ENCODE results near the gene LCNL1.

Gene LCNL1

DNA sequence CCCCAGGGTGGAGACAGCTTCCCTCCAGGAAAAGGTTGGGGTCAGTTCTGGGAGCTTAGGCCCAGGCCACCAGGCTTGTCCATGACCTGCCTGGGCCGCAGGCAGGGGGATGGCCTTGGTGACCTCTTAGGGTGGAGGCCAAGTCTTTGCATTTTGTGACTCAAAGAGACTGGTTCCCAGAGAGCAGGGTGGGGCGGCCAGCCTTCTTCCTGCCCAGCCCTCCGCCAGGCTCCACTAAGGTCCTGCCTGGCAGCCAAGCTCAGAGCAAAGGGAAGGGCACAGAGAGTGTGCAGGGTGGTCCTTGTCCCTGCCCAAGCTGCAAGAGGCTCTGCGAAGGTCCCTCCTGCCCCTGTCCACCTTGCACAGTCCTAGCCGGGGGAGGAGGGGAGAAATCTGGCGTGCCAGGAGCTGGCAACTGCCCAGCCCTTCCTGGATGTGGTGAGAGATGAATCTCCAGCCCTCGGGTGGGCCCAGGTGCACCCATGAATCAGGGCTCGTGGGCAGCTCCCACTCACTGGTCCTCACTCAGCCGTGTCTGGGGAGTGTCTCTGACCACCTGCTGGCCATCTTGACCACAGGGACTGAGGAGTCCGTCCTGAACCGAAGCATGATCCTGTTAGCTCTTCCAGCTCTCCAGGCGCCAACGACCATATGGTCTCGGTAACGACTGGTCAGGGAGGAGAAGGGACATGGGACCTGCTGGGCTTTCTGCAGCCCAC, 7.8 kb upstream of the LCNL1 start:
- Histone ChIP-seq H2AFZ (ENCODE audit: low read length) (no peak overlapping the region), H3K4me3 (ENCODE audit: low read length, poor library complexity, severe bottlenecking) (no peak overlapping the region), H3K27me3 (ENCODE audit: insufficient read depth, low read length, poor library complexity, severe bottlenecking) (no peaks in the 10 kb centered on the region), H3K4me1 (ENCODE audit: insufficient read depth, low read length, poor library complexity, severe bottlenecking) (peaks cover 5% of the 10 kb centered on the region), H3K9me2 (replicated peaks; ENCODE audit: low read depth, low read length) (no peaks in the 10 kb centered on the region), H3K4me2 (ENCODE audit: low read depth, low read length, poor library complexity, severe bottlenecking) (no peak overlapping the region), H3K79me2 (ENCODE audit: insufficient read depth, low read length) (no peaks in the 10 kb centered on the region), H3K36me3 (ENCODE audit: insufficient read depth, low read length) (no peaks in the 10 kb centered on the region), H3K9me3 (ENCODE audit: insufficient read depth, low read depth, low read length) (no peaks in the 10 kb centered on the region), H3F3A (ENCODE audit: low read depth) (no peaks in the 10 kb centered on the region), H4K20me1 (ENCODE audit: insufficient read depth, low read length, poor library complexity, severe bottlenecking) (no peaks in the 10 kb centered on the region), H3K9ac (ENCODE audit: low read depth, low read length, poor library complexity, severe bottlenecking) (no peak overlapping the region)
- TF ChIP-seq, protein P1, sequence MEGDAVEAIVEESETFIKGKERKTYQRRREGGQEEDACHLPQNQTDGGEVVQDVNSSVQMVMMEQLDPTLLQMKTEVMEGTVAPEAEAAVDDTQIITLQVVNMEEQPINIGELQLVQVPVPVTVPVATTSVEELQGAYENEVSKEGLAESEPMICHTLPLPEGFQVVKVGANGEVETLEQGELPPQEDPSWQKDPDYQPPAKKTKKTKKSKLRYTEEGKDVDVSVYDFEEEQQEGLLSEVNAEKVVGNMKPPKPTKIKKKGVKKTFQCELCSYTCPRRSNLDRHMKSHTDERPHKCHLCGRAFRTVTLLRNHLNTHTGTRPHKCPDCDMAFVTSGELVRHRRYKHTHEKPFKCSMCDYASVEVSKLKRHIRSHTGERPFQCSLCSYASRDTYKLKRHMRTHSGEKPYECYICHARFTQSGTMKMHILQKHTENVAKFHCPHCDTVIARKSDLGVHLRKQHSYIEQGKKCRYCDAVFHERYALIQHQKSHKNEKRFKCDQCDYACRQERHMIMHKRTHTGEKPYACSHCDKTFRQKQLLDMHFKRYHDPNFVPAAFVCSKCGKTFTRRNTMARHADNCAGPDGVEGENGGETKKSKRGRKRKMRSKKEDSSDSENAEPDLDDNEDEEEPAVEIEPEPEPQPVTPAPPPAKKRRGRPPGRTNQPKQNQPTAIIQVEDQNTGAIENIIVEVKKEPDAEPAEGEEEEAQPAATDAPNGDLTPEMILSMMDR (conservative IDR thresholded peaks at IDR 0.05; ENCODE audit: low read length), result no peak
- no peak for TF ChIP-seq EZH2phosphoT487 (IDR thresholded peaks at IDR 0.05; ENCODE audit: borderline replicate concordance)

DNA sequence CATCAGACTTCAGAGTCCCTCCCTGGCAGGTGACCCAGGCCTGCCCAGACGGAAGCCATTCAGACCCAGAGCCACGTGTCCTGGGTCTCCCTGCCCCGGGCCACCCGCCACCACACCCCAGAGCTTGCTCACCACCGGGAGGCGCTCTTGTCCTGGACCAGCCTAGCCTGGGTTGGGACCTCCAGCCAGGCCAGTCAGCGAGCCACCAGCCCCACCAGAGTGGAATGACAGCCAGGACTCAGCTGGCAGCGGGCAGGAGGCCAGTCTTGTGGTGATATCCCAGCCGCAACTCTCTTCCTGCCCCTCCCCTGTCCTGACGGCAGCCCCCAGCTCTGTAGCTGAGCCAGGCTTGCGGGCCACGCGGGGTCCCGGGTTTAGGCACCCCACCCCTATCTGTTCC, 7.1 kb upstream of the LCNL1 start:
- H3K9me2 ChIP-seq (replicated peaks; ENCODE audit: low read depth, low read length), result no peaks in the 10 kb centered on the region
- H4K20me1 ChIP-seq (ENCODE audit: insufficient read depth, low read length, poor library complexity, severe bottlenecking), result no peaks in the 10 kb centered on the region
- no peaks in the 10 kb centered on the region for H3F3A ChIP-seq (ENCODE audit: low read depth)
- H3K9ac ChIP-seq (ENCODE audit: low read depth, low read length, poor library complexity, severe bottlenecking), result no peak overlapping the region
- H3K4me3 ChIP-seq (ENCODE audit: low read length, poor library complexity, severe bottlenecking), result no peak overlapping the region
- H3K9me3 ChIP-seq (ENCODE audit: insufficient read depth, low read depth, low read length), result no peaks in the 10 kb centered on the region
- H3K36me3 ChIP-seq (ENCODE audit: insufficient read depth, low read length), result no peaks in the 10 kb centered on the region
- H2AFZ ChIP-seq (ENCODE audit: low read length), result no peak overlapping the region
- no peaks in the 10 kb centered on the region for H3K27me3 ChIP-seq (ENCODE audit: insufficient read depth, low read length, poor library complexity, severe bottlenecking)
- peaks cover 5% of the 10 kb centered on the region for H3K4me1 ChIP-seq (ENCODE audit: insufficient read depth, low read length, poor library complexity, severe bottlenecking)
- TF ChIP-seq, protein P1 (conservative IDR thresholded peaks at IDR 0.05; ENCODE audit: low read length), result peak; percentile 48
- TF ChIP-seq EZH2phosphoT487 (IDR thresholded peaks at IDR 0.05; ENCODE audit: borderline replicate concordance), result no peak
- no peaks in the 10 kb centered on the region for H3K79me2 ChIP-seq (ENCODE audit: insufficient read depth, low read length)
- no peak overlapping the region for H3K4me2 ChIP-seq (ENCODE audit: low read depth, low read length, poor library complexity, severe bottlenecking)

DNA sequence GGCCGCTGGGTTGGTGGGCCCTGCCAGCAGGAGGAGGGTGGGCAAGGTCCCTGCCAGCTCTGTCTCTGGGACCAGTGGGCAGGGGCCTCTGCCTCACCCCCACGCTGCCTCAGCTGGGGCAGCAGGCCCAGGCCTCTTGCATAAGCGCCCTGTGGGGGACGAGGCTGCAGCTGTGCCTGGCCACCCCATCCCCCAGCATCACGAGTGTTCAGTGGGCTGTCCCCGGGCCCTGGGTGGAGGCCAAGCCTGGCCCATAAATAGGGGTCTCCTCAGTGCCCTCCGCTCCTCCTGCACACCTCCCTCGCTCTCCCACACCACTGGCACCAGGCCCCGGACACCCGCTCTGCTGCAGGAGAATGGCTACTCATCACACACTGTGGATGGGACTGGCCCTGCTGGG, 5.6 kb upstream of the LCNL1 start, which contains the start of gene PTGDS:
Gene PTGDS, plus strand, starts transcription at position 282 of the 400 bp plus-strand sequence. Its CDS starts 75 bp downstream, at position 357.
- no peak for TF ChIP-seq EZH2phosphoT487 (IDR thresholded peaks at IDR 0.05; ENCODE audit: borderline replicate concordance)
- TF ChIP-seq, protein P1 (conservative IDR thresholded peaks at IDR 0.05; ENCODE audit: low read length), result no peak
- Histone ChIP-seq H3K4me1 (ENCODE audit: insufficient read depth, low read length, poor library complexity, severe bottlenecking) (peaks cover 5% of the 10 kb centered on the region), H3K9me3 (ENCODE audit: insufficient read depth, low read depth, low read length) (no peaks in the 10 kb centered on the region), H3K36me3 (ENCODE audit: insufficient read depth, low read length) (no peaks in the 10 kb centered on the region), H3K9me2 (replicated peaks; ENCODE audit: low read depth, low read length) (no peaks in the 10 kb centered on the region), H3K4me2 (ENCODE audit: low read depth, low read length, poor library complexity, severe bottlenecking) (no peak within 1 kb of the TSS), H3K9ac (ENCODE audit: low read depth, low read length, poor library complexity, severe bottlenecking) (no peak within 1 kb of the TSS), H3K27me3 (ENCODE audit: insufficient read depth, low read length, poor library complexity, severe bottlenecking) (no peaks in the 10 kb centered on the region), H4K20me1 (ENCODE audit: insufficient read depth, low read length, poor library complexity, severe bottlenecking) (no peaks in the 10 kb centered on the region), H3K79me2 (ENCODE audit: insufficient read depth, low read length) (no peaks in the 10 kb centered on the region), H2AFZ (ENCODE audit: low read length) (no peak within 1 kb of the TSS), H3F3A (ENCODE audit: low read depth) (no peaks in the 10 kb centered on the region), H3K4me3 (ENCODE audit: low read length, poor library complexity, severe bottlenecking) (no peak within 1 kb of the TSS)

All from Loucy (cell line).